CD1c-positive myeloid dendritic cell (primary cell): ENCODE results near the gene CCND1.
"Not testable (repeated sequence)": the region's sequence is repeated elsewhere in the genome, so short reads cannot be mapped to it uniquely, and the experiment has no call there.

Experiments
- DNase-seq: peaks from one replicate; pipeline ENCODE4 v3.0.0-alpha.2; 2016; ENCODE audit errors: extremely low spot score

Gene CCND1

DNA sequence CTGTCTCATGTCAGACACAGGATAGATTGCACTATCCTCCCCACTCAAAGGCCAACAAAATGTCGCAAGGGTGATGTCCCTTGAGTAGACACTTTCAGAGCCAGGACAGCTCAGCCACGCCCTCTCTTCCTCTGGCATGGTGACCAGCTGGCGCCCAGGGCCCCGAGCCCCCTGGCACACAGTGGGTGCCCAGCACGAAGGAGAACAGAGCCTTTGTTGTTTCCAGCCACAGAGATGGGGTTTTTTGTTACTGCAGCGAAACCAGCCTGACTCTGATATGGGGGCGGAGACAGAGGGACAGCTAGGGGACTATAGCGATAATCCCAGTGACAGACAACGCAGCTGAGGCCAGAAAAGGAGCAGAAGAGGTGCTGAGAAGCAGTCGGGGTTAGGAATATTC, 23.3 kb upstream of the CCND1 start:
- DNase-seq, result no peak

DNA sequence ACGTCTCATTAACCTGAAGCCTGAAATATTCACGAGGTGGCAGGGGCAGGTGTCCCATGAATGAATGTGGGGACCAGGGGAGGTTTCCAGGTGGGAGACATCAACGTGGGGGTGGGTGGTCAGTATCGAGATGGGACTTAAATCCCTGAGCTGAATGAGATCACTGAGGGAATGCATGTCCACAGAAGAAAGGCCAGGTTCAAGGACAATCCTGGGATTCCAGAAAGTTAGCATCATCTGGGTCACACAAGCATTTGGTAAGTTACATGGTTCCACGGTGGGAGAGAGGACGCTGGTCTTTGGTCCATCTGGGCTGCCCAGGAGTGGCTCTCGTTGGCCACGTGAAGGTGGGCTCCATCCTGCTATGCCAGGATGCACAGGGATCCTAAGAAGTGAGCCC, 22.7 kb upstream of the CCND1 start:
- DNase-seq, result no peak

DNA sequence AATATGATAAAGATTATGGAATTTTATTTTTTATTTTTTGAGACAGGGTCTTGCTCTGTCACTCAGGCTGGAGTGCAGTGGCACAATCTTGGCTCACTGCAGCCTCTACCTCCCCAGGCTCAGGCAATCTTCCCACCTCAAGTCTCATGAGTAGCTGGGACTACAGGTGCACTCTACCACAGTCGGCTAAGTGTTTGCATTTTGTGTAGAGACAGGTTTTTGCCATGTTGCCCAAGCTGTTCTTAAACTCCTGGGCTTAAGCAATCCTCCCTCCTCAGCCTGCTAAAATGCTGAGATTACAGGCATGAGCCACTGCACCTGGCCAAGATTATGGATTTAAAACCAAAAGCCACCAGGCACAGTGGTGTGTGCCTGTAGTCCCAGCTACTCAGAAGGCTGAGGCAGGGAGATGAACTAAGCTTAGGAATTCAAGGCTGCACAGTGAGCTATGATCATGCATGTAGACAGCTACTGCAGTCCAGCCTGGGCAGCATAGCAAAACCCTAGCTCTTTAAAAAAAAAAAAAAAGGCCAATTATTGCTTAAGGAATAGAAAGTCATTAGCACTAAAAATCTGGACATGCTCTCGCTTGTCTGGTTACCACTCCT, 20.2 kb upstream of the CCND1 start:
- no peak for DNase-seq

DNA sequence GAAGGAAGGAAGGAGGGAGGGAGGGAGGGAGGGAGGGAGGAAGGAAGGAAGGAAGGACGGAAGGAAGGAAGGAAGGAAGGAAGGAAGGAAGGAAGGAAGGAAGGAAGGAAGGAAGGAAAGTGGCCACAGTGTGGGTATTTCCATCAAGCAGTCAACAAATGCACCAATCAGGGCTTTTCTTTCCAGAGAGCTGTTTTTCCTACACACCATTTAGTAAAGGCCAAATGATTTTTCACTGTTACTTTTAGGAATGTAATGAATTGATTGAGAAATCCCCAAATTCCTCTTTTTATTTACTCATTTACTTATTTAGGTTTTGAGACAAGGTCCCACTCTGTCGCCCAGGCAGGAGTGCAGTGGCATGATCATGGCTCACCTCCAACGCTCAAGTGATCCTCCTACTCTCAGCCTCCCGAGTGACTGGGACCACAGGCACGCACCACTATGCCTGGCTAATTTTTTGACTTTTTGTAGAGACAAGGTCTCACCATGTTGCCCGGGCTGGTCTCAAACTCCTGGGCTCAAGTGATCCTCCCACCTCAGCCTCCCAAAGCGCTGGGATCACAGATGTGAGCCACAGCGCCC, 18.8 kb upstream of the CCND1 start:
- DNase-seq, result not testable (repeated sequence)

DNA sequence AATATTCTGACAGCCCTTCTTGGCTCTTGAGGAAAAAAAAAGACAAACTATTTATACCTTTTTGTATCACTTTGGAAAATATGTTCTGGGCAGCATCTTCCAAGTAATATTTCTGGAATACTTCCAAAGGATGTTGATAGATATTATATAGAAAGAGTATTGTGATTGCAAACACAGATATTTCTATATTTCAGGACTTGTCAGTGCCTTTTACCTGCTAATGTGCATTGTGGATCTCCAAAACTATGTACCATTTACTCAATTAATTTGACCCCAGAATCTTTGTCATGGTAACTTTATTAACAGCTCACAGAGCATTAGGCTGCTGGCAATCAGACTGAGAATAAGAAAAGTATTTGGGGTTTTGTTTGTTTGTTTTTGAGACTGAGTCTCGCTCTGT, 16.7 kb upstream of the CCND1 start:
- no peak for DNase-seq

DNA sequence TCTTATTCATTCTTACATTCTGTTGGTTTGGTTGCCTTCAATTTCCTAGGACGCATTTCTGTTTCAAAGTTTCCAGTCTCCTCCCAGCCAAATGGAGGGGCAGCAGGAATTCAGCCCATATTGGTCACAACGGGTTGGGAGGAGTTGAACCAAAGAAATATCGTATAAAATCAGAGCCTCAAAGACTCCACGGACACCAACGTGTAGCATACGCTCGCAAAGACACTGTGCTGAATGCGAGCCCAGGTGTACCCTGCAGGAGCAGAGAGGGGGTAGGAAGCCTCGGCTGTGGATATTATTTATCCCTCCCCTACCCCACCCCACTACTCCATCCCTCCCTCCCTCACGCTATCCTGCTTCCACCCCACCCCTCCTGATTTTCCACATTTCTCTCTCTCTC, 15.5 kb upstream of the CCND1 start:
- DNase-seq, result no peak

DNA sequence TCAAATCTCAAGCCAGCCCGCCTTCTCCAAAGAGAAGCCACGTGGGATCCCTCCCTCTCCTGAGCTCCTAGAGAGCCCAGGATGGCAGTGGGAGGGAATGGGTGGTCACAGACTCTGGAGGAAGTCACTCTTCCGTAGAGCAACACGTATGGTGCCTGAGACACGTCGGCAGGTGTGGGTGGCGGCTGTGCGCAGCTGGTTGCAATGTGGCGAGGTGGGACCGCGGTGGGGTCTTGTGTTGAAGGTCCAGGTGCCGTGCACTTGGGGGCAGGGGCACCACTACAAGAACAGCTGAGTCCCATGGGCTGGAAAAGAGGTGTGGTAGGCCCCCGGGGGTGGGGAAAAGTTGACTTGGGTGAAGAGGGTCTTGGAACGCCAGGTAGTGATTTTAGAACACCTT, 13.4 kb upstream of the CCND1 start:
- DNase-seq, result no peak

DNA sequence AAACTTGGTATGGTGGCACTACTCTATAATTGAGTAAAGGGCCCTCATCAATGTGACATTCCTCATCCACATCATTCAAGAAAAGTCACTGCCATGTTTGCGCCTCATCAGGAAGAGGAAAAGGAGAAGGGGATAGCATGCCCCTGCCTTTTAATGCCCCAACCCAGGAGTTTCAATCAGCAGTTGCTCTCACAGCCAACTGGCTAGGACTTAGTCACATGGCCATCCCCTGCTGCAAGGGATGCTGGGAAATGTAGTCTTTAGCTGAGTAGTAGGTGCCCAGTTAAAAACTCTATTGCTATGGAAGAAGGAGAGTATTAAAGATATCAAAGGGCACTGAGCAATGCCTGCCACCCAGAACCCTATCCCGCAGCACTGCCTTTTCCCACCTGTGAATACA, 10.9 kb upstream of the CCND1 start:
- DNase-seq, result peak; percentile 12

DNA sequence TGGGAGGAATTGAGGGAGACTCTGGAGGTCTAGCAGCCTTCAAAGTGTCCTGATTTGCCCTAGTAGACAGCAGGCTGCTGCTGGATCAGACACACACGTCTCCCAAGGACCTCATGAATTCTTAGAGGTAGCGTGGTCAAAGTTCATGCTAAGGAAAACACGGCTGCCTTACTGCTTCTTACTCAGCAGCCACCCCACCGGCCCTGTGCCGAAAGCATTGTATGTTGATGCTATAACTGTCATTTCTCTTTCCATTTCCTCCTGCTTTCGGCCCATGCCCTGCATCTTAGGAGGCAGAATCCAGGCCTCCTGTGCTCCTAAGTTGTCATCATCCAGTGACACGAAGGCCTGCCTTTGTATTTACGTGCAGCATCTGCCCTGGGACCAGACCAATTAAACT, 10.5 kb upstream of the CCND1 start:
- DNase-seq, result no peak

DNA sequence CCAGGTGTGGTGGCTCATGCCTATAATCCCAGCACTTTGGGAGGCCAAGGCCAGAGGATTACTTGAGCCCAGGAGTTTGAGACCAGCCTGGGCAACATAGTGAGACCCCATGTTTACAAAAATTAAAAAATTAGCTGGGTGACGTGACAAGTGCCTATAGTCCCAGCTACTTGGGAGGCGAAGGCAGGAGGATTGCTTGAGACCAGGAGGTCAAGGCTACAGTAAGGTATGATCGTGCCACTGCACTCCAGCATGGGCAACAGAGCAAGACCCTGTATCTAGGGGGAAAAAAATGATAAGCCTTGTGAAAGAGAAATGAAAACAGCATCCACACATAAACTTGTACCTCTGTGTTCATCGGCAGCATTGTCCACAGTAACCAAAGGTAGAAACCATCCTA, 8.1 kb upstream of the CCND1 start:
- no peak for DNase-seq

DNA sequence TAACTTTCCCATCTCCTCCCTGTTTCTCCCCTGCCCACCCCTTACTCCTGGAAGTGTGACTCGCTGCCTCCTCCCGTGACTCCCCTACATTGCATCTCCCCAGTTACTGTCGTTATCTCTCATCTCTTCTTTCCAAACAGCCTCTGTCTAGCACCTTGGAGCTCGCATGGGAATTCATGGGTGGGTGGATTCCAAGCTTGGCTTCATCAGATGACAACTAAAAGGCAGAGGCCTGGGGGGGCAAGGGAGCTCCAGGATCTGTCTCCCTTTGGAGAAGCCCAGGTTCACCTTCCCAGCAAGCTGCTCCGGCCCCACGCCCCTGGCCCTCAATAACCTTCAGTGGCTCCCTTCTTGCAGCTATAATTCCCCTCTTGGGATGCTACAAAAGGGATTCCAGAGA, 6.9 kb upstream of the CCND1 start:
- no peak for DNase-seq

DNA sequence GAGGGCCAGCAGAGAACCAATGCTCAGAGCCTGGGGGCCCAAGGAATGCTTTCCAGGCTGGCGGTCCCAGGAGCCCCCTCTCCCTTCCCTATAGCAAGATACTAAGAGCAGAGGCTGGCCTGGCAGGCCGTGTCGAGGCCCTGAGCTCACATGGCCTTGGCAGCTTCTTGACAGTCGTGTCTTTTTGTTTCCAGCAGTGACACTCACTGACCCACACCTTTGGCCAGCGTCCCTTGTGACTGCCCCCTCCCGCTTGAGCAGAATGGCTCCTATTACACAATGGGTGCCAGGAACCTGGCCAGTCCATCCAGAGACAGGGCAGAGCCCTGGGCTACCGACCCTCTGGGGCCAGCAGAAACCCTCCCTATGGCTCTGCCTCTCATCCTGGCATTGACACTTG, 6.4 kb upstream of the CCND1 start:
- DNase-seq, result no peak

DNA sequence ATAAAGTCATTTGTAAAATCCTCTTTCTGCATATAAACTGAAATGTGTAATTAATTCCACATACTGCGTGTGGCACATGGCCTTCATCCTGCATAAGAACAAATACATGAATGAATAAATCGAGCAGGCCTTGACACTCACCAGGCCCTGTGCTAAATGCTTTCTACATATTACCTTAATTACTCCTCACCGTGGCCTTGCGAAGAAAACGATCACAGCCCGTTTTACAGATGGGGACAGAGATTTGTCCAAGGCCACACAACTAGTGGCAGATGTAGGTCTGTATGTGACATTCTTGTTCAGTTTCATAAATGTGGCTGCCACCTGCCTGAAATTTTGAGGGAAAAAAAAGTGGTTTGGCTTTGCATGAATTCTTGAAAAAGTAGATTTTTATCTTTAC, 5.8 kb upstream of the CCND1 start:
- no peak for DNase-seq

DNA sequence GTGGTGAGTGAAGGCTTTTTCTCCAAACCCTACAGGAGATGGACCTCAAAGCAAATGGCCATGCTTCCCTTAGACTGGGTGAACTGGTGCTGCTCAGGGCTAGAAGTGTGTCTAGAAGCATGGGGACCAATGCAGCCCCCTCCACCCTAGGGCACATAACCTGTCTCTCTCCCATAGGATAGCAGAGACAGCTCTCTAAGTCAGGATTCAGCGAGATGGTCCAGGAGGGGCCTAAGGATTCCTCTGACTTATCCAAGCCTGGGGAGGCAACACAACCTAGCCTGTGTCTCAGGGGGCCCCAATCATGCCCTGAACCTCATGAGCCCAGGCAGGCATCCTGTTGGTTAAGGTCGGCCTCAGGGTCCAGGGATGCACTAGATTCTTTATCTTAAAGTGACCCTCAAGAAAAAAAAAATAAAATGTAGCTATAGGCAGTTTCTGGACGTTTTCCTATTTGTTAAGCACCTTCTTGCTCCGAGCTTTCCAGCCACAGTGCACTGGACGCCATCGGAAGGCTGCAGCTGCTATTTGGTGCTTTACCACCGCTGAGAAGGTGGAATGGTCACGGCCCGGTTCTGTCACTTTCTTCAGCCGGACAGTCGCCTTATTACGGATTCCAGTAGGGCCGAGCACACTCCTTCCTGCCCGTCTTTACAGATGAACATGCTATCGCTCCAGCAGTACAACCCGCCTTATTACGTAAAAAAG, 5.0 kb upstream of the CCND1 start:
- no peak for DNase-seq

DNA sequence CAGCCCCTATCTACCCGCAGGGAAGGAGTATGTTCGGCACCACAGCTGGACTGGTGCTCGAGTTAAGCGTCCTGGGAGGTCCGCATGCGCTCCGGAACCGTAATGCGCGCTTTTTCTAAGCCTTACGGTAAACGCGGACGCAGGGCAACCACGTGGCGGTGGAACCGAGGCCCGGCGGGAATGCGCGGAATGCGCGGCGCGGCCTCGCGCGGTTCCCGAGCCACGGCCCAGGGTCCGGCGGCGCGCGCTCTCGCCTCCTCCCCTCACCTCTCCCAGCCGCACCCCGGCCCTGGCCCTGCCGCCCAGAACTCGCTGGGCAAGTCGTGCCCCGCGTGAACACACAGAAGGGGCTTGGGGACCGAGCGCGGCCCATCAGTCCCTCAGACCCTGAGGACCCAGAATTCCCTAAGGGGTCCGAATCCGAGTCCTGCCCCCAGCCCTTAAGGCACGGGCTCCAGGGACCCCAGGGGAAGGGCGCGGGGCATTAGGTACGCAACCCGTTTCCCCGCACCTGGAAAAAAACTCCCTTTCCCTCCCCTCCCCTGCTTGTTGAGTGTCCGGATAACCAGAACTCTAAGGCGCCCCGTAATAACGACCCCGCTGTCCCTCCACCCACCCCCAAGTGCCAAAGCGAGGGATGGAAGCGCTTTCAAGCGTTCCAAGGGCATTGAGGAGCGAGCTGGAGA, 4.3 kb upstream of the CCND1 start:
- peak; percentile 8 for DNase-seq

DNA sequence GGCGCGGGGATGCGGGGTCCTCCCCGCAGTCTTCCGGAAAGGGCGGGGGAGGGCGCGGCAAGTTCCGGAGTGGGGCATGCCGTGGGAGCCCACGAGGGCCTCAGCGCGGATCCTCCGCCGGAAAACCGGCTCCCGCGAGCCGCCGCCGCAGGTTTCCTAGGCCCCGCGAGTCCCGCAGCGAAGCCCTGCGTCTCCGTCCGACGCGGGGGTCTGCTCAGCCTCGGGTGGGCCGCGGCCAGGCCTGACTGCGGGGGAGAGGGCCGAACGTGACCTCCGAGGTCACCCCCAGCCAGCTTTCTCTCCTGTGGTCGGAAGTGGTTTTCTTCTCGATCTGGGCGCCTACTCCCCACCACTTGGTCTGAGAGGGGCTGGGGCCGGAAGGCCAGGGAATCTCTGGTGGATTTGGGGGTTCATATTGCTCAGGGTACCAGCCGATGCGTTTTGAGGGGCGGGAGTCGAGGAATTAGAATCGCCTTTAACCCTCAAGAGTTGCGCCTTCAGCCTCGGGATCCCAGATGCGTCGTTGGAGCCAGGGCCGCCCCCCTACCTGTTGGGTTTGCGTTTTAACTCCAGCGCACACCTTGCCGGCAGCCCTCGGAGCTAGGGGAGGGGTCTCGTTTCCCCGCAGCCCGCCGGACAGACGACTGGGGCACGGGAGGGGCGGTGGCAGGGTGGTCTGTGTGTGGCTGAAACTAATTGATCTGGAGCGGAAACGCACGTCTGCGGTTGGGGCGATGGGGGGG, 3.6 kb upstream of the CCND1 start:
- DNase-seq, result no peak

DNA sequence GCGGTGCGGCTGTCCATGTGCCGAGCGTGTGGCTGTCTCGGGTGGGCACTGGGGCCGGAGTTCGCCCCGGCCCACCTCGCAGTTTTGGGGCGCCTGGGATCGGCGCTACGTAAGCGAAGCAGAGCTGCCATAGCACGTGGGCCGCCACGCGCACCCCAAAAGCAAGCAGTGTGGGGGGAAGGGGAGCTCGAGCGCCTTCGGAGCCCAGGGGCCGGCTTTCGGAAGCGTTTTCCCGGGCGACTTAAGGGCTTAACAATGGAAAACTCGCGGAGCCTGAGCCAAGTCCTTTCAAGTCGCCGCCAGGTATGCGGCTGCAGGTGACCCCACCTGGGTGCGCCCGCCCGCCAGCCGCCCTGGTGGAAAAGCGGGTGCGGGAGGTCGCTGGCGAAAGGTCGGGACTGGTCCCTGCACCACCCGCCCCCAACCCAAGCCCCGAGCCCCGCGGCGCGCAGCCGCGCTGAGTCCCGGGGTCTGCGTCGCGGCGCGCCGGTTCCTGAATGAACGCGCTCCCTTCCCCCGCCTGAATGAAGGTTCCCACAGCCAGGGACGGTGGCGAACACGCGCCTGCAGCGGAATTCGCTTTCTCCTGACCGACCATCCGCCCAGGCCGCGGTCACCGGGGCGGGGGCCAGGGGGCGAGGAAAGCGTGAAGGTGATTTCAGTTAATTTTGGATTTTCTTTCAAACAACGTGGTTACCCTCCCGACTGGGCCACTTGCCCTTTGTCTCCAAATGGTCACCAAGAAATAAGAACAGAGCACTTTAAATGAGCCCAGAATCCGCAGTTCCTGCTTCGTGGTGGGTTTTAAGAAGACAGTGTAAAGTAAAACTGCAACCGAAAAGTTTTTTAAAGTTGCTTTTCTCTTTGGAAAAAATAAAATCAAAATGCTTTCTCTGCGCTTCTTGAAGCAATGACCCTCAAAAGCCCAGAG, 2.8 kb upstream of the CCND1 start:
- peak; percentile 5 for DNase-seq

DNA sequence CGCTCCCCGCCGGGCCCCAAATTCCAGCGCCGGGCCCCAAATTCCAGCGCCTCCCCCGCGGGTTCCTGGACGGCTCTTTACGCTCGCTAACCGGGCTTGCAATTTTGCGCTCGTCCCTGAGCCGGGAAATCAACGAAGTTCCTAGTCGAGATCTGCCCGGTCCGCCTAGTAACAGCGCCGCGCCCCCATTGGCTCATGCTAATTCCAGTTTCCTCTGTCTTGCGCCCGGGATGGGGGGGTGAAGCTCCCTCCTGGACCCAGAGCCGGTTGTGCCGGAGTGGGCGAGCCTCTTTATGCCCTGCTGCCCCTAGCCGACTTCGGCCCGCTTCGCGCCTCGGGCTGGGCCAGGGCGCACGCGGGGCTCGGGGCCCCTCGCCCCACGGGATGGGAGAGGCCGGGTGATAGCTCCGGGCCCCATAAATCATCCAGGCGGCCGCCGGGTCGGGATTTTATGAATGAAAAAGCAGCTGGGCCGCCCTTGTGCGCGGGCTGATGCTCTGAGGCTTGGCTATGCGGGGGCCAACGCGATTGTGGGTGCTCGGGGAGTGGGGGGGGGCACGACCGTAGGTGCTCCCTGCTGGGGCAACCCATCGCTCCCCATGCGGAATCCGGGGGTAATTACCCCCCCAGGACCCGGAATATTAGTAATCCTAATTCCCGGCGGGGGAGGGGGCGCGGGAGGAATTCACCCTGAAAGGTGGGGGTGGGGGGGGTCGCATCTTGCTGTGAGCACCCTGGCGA, 1.8 kb upstream of the CCND1 start:
- peak; percentile 76 for DNase-seq

DNA sequence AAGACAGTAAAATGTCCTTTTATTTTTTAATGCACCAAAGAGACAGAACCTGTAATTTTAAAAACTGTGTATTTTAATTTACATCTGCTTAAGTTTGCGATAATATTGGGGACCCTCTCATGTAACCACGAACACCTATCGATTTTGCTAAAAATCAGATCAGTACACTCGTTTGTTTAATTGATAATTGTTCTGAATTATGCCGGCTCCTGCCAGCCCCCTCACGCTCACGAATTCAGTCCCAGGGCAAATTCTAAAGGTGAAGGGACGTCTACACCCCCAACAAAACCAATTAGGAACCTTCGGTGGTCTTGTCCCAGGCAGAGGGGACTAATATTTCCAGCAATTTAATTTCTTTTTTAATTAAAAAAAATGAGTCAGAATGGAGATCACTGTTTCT, 1.1 kb upstream of the CCND1 start:
- no peak for DNase-seq

DNA sequence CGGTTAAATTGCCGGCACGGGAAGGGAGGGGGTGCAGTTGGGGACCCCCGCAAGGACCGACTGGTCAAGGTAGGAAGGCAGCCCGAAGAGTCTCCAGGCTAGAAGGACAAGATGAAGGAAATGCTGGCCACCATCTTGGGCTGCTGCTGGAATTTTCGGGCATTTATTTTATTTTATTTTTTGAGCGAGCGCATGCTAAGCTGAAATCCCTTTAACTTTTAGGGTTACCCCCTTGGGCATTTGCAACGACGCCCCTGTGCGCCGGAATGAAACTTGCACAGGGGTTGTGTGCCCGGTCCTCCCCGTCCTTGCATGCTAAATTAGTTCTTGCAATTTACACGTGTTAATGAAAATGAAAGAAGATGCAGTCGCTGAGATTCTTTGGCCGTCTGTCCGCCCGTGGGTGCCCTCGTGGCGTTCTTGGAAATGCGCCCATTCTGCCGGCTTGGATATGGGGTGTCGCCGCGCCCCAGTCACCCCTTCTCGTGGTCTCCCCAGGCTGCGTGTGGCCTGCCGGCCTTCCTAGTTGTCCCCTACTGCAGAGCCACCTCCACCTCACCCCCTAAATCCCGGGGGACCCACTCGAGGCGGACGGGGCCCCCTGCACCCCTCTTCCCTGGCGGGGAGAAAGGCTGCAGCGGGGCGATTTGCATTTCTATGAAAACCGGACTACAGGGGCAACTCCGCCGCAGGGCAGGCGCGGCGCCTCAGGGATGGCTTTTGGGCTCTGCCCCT, 529 bp upstream of the CCND1 start:
- DNase-seq, result peak; percentile 31
